Measurements from ENCODE around the gene CDKN1B. TPM values are rescaled to one million over a fixed set of nuclear protein-coding genes. Genes with fewer than 3 reads are reported as not detected.

CDKN1B gene
- polyA plus RNA-seq, 1 experiment, result 23.1 TPM

DNA sequence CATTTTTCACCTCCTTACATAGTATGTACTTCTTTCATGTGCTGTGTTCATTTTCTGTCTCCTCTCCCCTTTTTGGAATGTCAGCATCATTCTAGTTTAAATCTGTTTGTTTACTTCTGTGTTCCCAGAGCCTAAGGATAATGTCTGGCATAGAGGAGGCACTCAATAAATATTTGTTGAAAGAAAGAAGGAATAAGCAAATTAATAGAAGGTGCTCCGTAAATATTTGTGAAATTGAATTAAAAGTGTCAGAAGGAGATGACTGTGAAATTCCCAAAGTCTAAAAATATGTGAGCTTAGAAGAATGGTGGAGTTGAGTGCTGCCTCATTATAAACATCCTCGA is 3.3 kb upstream of the CDKN1B start:
- TF ChIP-seq CTCF (IDR thresholded peaks at IDR 0.05; ENCODE audit: low read depth, low read length), result no peak
- no peaks in the 10 kb centered on the region for H3K27me3 ChIP-seq (ENCODE audit: control insufficient read depth, insufficient read depth, low read length)
- DNase-seq (ENCODE audit: low read depth, low spot score), result no peak
- POLR2A ChIA-PET, result interaction anchor here (1.1 kb wide), 1 partner anchor 23 kb away, joined by 5 read pairs; no protein-coding TSS in a partner anchor
- peak overlapping the region; percentile 33 for H3K4me3 ChIP-seq (ENCODE audit: low read depth, low read length)
- CTCF ChIA-PET, result interaction anchor here (0.5 to 1.3 kb wide), 6 partner anchors 8 to 681 kb away, joined by 3 to 14 read pairs (median 3); no protein-coding TSS in a partner anchor
- peaks cover 9% of the 10 kb centered on the region; the same call in 1 of the 2 replicates for H3K9me3 ChIP-seq (ENCODE audit: control insufficient read depth, insufficient read depth, low read length)
- no peak overlapping the region for H3K27ac ChIP-seq (ENCODE audit: low read depth, low read length)

GRCh38 chr12:12714276-12715021 is 2.7 kb upstream of the CDKN1B start:
- Histone ChIP-seq H3K9me3 (ENCODE audit: control insufficient read depth, insufficient read depth, low read length) (peaks cover 9% of the 10 kb centered on the region; the same call in 1 of the 2 replicates), H3K27ac (ENCODE audit: low read depth, low read length) (no peak overlapping the region), H3K4me3 (ENCODE audit: low read depth, low read length) (peak overlapping the region; percentile 33), H3K27me3 (ENCODE audit: control insufficient read depth, insufficient read depth, low read length) (no peaks in the 10 kb centered on the region)
- no peak for DNase-seq (ENCODE audit: low read depth, low spot score)
- POLR2A ChIA-PET, result interaction anchor here (0.6 to 1.1 kb wide), 2 partner anchors 17 to 23 kb away, joined by 5 to 11 read pairs; no protein-coding TSS in a partner anchor
- peak; percentile 34 for TF ChIP-seq CTCF (IDR thresholded peaks at IDR 0.05; ENCODE audit: low read depth, low read length)
- CTCF ChIA-PET, result interaction anchor here (0.6 to 2.1 kb wide), 6 partner anchors 9 to 681 kb away, joined by 3 to 18 read pairs (median 4); no protein-coding TSS in a partner anchor

GRCh38 chr12:12715128-12715458 is 2.1 kb upstream of the CDKN1B start:
- TF ChIP-seq CTCF (IDR thresholded peaks at IDR 0.05; ENCODE audit: low read depth, low read length), result no peak
- H3K9me3 ChIP-seq (ENCODE audit: control insufficient read depth, insufficient read depth, low read length), result peaks cover 9% of the 10 kb centered on the region; the same call in 1 of the 2 replicates
- ChIA-PET CTCF (interaction anchor here (2.1 kb wide), 1 partner anchor 22 kb away, joined by 18 read pairs; no protein-coding TSS in a partner anchor), POLR2A (interaction anchor here (0.6 to 2.4 kb wide), 2 partner anchors 11 to 18 kb away, joined by 11 to 21 read pairs; no protein-coding TSS in a partner anchor)
- H3K27ac ChIP-seq (ENCODE audit: low read depth, low read length), result no peak overlapping the region
- H3K27me3 ChIP-seq (ENCODE audit: control insufficient read depth, insufficient read depth, low read length), result no peaks in the 10 kb centered on the region
- H3K4me3 ChIP-seq (ENCODE audit: low read depth, low read length), result no peak overlapping the region
- no peak for DNase-seq (ENCODE audit: low read depth, low spot score)

DNA sequence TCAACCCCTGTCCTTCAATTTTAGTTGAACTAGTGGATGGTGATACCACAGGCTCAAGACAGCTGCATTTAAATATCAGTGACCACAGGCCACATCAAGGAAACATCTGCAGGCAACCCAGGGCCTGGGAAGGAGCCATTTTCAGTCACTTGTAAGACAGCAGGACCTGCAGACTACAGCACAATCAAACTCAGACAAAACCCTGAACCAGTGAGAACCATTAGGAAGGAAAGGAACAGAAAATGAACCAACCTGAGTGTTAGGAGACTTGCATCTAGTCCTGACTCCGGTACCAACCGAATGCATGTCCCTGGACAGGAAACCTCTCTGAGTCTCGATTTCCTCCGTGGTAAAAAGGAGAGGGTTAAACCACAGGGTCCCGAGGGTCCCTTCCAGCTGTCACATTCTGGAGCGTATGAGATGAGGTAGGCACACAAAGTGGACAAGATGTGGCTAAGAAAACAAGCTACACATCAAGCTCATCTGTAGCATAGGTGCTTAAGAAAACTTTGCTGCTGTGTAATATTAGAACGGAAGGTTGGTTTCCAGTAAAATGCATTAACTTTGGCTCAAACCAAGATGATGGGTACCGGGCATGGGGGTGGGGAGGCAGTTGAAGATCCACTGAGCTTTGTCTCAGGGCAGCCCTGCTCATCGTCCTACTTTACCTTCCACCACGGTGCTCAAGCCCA is 1.6 kb upstream of the CDKN1B start:
- peak overlapping the region; percentile 96 for H3K4me3 ChIP-seq (ENCODE audit: low read depth, low read length)

More for the DNA sequence above, 1.6 kb upstream of the CDKN1B start:
- H3K27ac ChIP-seq (ENCODE audit: low read depth, low read length), result peak overlapping the region; percentile 95
- H3K9me3 ChIP-seq (ENCODE audit: control insufficient read depth, insufficient read depth, low read length), result peaks cover 9% of the 10 kb centered on the region; the same call in 1 of the 2 replicates
- no peak for DNase-seq (ENCODE audit: low read depth, low spot score)
- POLR2A ChIA-PET, result interaction anchor here (0.5 to 2.4 kb wide), 4 partner anchors 10 to 199 kb away, joined by 6 to 21 read pairs (median 10); no protein-coding TSS in a partner anchor
- H3K27me3 ChIP-seq (ENCODE audit: control insufficient read depth, insufficient read depth, low read length), result no peaks in the 10 kb centered on the region
- CTCF ChIA-PET, result interaction anchor here (0.8 to 2.1 kb wide), 3 partner anchors 10 to 21 kb away, joined by 3 to 18 read pairs (median 4); no protein-coding TSS in a partner anchor
- no peak for TF ChIP-seq CTCF (IDR thresholded peaks at IDR 0.05; ENCODE audit: low read depth, low read length)

Data from AG04450 (cell line).